ENCODE data around the gene TMEM51. TPM values are rescaled to one million over a fixed set of nuclear protein-coding genes. Genes with fewer than 3 reads are reported as not detected.

Gene TMEM51
- total RNA-seq, 1 donor from 2014 or later: 1.6 TPM

- no peak for FAIRE-seq
- DNase-seq (ENCODE audit: low spot score in 2 of 2): no peak
Measured at GRCh38 chr1:15212216-15212953, 58.8 kb downstream of the TMEM51 start.

- no peak for FAIRE-seq
- DNase-seq (ENCODE audit: low spot score in 2 of 2): no peak
Measured at GRCh38 chr1:15212954-15213291, 59.4 kb downstream of the TMEM51 start.

- FAIRE-seq (no peak), DNase-seq (ENCODE audit: low spot score in 2 of 2) (no peak)
Measured at GRCh38 chr1:15213341-15213821, 59.8 kb downstream of the TMEM51 start.

GRCh38 chr1:15214527-15214926 lies 61.0 kb downstream of the TMEM51 start:
- no peak for FAIRE-seq
- DNase-seq (ENCODE audit: low spot score in 2 of 2): no peak

- DNase-seq (ENCODE audit: low spot score in 2 of 2): no peak
Measured at GRCh38 chr1:15215116-15215515, 61.6 kb downstream of the TMEM51 start.

GRCh38 chr1:15217654-15218053 lies 64.1 kb downstream of the TMEM51 start:
- no peak for DNase-seq (ENCODE audit: low spot score in 2 of 2)
- FAIRE-seq: no peak

More at GRCh38 chr1:15215116-15215515, 61.6 kb downstream of the TMEM51 start:
- no peak for FAIRE-seq

- FAIRE-seq: no peak
- no peak for DNase-seq (ENCODE audit: low spot score in 2 of 2)
Measured at GRCh38 chr1:15218287-15219279, 65.0 kb downstream of the TMEM51 start.

GRCh38 chr1:15219280-15220023 lies 65.9 kb downstream of the TMEM51 start:
- FAIRE-seq: no peak
- no peak for DNase-seq (ENCODE audit: low spot score in 2 of 2)

- FAIRE-seq (no peak), DNase-seq (ENCODE audit: low spot score in 2 of 2) (no peak)
Measured at GRCh38 chr1:15220024-15220392, 66.5 kb downstream of the TMEM51 start.

- DNase-seq (ENCODE audit: low spot score in 2 of 2) (no peak), FAIRE-seq (no peak)
Measured at GRCh38 chr1:15220825-15221431, 67.4 kb downstream of the TMEM51 start.

GRCh38 chr1:15222653-15223303 lies 69.2 kb downstream of the TMEM51 start:
- DNase-seq (ENCODE audit: low spot score in 2 of 2) (no peak), FAIRE-seq (no peak)

- FAIRE-seq (no peak), DNase-seq (ENCODE audit: low spot score in 2 of 2) (no peak)
Measured at GRCh38 chr1:15224259-15224869, 70.8 kb downstream of the TMEM51 start.

GRCh38 chr1:15224974-15225373 lies 71.4 kb downstream of the TMEM51 start:
- FAIRE-seq (no peak), DNase-seq (ENCODE audit: low spot score in 2 of 2) (no peak)

- FAIRE-seq (no peak), DNase-seq (ENCODE audit: low spot score in 2 of 2) (no peak)
Measured at GRCh38 chr1:15225461-15225860, 71.9 kb downstream of the TMEM51 start.

GRCh38 chr1:15226388-15227255 lies 73.1 kb downstream of the TMEM51 start:
- FAIRE-seq: no peak
- DNase-seq (ENCODE audit: low spot score in 2 of 2): no peak

- DNase-seq (ENCODE audit: low spot score in 2 of 2) (no peak), FAIRE-seq (no peak)
Measured at GRCh38 chr1:15229707-15230131, 76.2 kb downstream of the TMEM51 start.

- FAIRE-seq: no peak
Measured at GRCh38 chr1:15231714-15232201, 78.2 kb downstream of the TMEM51 start.

GRCh38 chr1:15233689-15234088 lies 80.1 kb downstream of the TMEM51 start:
- DNase-seq (ENCODE audit: low spot score in 2 of 2) (no peak), FAIRE-seq (no peak)

More at GRCh38 chr1:15231714-15232201, 78.2 kb downstream of the TMEM51 start:
- DNase-seq (ENCODE audit: low spot score in 2 of 2): no peak
